Esophagus muscularis mucosa (tissue), 4 donors: ENCODE measurements around the gene PCDHGB5. TPM values are rescaled to one million over a fixed set of nuclear protein-coding genes. Genes with fewer than 3 reads are reported as not detected.
"Not testable (repeated sequence)": the region's sequence is repeated elsewhere in the genome, so short reads cannot be mapped to it uniquely, and the experiment has no call there.

ENCODE experiments used
- DNase-seq: peaks from one replicate; pipeline ENCODE4 v3.0.0-alpha.2; 2017; ENCODE audit errors: extremely low spot score
- H3K27ac ChIP-seq, 4 donors: fragments of 200-600 bp; sonication (generic); replicated peaks in 1 of 4; 1 replicate in 3 of 4; 2 replicates in 1 of 4; pipeline ENCODE4 v1.5.1; 2016 to 2019; ENCODE audit warnings: mild to moderate bottlenecking in 1 of 4
- H3K27me3 ChIP-seq, 4 donors: fragments of 200-600 bp; sonication (generic); one replicate each; pipeline versions ENCODE4 v1.5.1 to v1.6.0; 2016 to 2019
- H3K36me3 ChIP-seq, 4 donors: fragments of 200-600 bp; sonication (generic); one replicate each; pipeline ENCODE4 v1.5.1; 2016 to 2019
- H3K4me1 ChIP-seq, 4 donors: fragments of 200-600 bp; sonication (generic); one replicate each; pipeline ENCODE4 v1.5.1; 2016 to 2019
- H3K4me3 ChIP-seq, 4 donors: fragments of 200-600 bp; sonication (generic); 1 replicate in 2 of 4; 2 replicates in 2 of 4; pipeline ENCODE4 v1.5.1; 2016 to 2019; ENCODE audit warnings: mild to moderate bottlenecking in 4 of 4, moderate library complexity in 1 of 4
- H3K9me3 ChIP-seq, 4 donors: fragments of 200-600 bp; sonication (generic); 1 replicate in 3 of 4; 2 replicates in 1 of 4; pipeline ENCODE4 v1.5.1; 2016 to 2019
- EP300 ChIP-seq: sonication (generic); formaldehyde crosslinking; IDR thresholded peaks from one replicate; pipeline ENCODE4 v1.6.1; 2017; ENCODE audit warnings: antibody characterized with exemption
- POLR2A ChIP-seq: fragments of 450-650 bp; IDR thresholded peaks from one replicate; pipeline ENCODE4 v1.6.1; 2017; ENCODE audit warnings: antibody characterized with exemption, moderate library complexity, mild to moderate bottlenecking, low read depth
- POLR2AphosphoS5 ChIP-seq, 2 donors: sonication (generic); formaldehyde crosslinking; IDR thresholded peaks; one replicate each; pipeline ENCODE4 v1.6.1; 2017; ENCODE audit warnings: antibody characterized with exemption in 2 of 2
- WGBS: methylation state at CpG from one replicate; pipeline ENCODE4 v1.1.5; 2018; 5-methylcytosine and 5-hydroxymethylcytosine counted together
- intact Hi-C: fragments of 100-400 bp; cut with DNase I; formaldehyde crosslinking; loops from one replicate; pipeline ENCODE4 v1.15.1; 2023
- total RNA-seq, 4 donors: library from RNA; depleted of rRNA; stranded (reverse); fragments of >200 nt; gene quantifications; one replicate each; pipeline versions ENCODE4 v1.1.0 to v1.2.1, GENCODE V29; 2016
- TF ChIP-seq, protein P1 (sequence below), 3 experiments: fragments of 200-600 bp in 2 of 3; fragments of 450-650 bp in 1 of 3; sonication (generic) in 2 of 3; IDR thresholded peaks; one replicate each; pipeline ENCODE4 v1.5.1; 2017 to 2019; ENCODE audit warnings: antibody characterized with exemption in 3 of 3, mild to moderate bottlenecking in 2 of 3, moderate library complexity in 1 of 3

Gene PCDHGB5
- total RNA-seq, 4 donors from 2014 or later: 4.8 to 10.0 (median 7.8) TPM

DNA sequence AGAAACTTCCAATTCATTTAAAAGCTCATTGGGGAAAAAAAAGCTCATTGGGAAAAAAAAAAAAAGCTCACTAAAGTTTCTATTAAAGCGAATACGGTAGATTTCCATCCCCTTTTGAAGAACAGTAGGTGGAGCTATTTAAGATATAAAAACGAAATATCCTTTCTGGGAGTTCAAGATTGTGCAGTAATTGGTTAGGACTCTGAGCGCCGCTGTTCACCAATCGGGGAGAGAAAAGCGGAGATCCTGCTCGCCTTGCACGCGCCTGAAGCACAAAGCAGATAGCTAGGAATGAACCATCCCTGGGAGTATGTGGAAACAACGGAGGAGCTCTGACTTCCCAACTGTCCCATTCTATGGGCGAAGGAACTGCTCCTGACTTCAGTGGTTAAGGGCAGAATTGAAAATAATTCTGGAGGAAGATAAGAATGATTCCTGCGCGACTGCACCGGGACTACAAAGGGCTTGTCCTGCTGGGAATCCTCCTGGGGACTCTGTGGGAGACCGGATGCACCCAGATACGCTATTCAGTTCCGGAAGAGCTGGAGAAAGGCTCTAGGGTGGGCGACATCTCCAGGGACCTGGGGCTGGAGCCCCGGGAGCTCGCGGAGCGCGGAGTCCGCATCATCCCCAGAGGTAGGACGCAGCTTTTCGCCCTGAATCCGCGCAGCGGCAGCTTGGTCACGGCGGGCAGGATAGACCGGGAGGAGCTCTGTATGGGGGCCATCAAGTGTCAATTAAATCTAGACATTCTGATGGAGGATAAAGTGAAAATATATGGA is 32.8 kb downstream of the PCDHGB5 start, which contains the start of gene PCDHGA12:
Gene PCDHGA12 (plus strand): TSS at position 176 of the 782 bp plus-strand sequence. CDS start 253 bp downstream, at position 429.
- intact Hi-C loops: no loop called here
- Histone ChIP-seq H3K4me1 (no peaks in the 10 kb centered on the region), H3K9me3 (peaks cover 32 to 100% (median 97%) of the 10 kb centered on the region in 4 donors), H3K4me3 (peak within 1 kb of the TSS; percentile 38 to 47 (median 41)), H3K36me3 (peaks cover 0 to 15% (median 6%) of the 10 kb centered on the region in 4 donors), H3K27ac (peak within 1 kb of the TSS in 2 of 4 donors; percentile 20 to 31), H3K27me3 (no peaks in the 10 kb centered on the region)
- TF ChIP-seq POLR2AphosphoS5 (IDR thresholded peaks at IDR 0.05): no peak
- no peak for TF ChIP-seq POLR2A
- TF ChIP-seq EP300: no peak
- TF ChIP-seq, protein P1, sequence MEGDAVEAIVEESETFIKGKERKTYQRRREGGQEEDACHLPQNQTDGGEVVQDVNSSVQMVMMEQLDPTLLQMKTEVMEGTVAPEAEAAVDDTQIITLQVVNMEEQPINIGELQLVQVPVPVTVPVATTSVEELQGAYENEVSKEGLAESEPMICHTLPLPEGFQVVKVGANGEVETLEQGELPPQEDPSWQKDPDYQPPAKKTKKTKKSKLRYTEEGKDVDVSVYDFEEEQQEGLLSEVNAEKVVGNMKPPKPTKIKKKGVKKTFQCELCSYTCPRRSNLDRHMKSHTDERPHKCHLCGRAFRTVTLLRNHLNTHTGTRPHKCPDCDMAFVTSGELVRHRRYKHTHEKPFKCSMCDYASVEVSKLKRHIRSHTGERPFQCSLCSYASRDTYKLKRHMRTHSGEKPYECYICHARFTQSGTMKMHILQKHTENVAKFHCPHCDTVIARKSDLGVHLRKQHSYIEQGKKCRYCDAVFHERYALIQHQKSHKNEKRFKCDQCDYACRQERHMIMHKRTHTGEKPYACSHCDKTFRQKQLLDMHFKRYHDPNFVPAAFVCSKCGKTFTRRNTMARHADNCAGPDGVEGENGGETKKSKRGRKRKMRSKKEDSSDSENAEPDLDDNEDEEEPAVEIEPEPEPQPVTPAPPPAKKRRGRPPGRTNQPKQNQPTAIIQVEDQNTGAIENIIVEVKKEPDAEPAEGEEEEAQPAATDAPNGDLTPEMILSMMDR (IDR thresholded peaks at IDR 0.05): peak in 2 of 3 experiments; percentile 41 to 42
- no peak for DNase-seq
- 21% methylated on average over 29 of the region's 33 CpGs for WGBS

DNA sequence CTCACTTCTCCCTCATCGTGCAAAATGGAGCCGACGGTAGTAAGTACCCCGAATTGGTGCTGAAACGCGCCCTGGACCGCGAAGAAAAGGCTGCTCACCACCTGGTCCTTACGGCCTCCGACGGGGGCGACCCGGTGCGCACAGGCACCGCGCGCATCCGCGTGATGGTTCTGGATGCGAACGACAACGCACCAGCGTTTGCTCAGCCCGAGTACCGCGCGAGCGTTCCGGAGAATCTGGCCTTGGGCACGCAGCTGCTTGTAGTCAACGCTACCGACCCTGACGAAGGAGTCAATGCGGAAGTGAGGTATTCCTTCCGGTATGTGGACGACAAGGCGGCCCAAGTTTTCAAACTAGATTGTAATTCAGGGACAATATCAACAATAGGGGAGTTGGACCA is 33.5 kb downstream of the PCDHGB5 start:
- WGBS: 23% methylated on average over 36 of the region's 37 CpGs
- Histone ChIP-seq H3K27me3 (no peaks in the 10 kb centered on the region), H3K27ac (no peak overlapping the region), H3K4me1 (no peaks in the 10 kb centered on the region), H3K4me3 (peak overlapping the region; percentile 38 to 47 (median 41)), H3K9me3 (peaks cover 24 to 100% (median 97%) of the 10 kb centered on the region in 4 donors), H3K36me3 (peaks cover 0 to 15% (median 3%) of the 10 kb centered on the region in 4 donors)
- no peak for TF ChIP-seq POLR2AphosphoS5 (IDR thresholded peaks at IDR 0.05)
- TF ChIP-seq POLR2A: no peak
- TF ChIP-seq EP300: no peak
- TF ChIP-seq, protein P1 (IDR thresholded peaks at IDR 0.05): no peak
- intact Hi-C loops: no loop called here
- no peak for DNase-seq

DNA sequence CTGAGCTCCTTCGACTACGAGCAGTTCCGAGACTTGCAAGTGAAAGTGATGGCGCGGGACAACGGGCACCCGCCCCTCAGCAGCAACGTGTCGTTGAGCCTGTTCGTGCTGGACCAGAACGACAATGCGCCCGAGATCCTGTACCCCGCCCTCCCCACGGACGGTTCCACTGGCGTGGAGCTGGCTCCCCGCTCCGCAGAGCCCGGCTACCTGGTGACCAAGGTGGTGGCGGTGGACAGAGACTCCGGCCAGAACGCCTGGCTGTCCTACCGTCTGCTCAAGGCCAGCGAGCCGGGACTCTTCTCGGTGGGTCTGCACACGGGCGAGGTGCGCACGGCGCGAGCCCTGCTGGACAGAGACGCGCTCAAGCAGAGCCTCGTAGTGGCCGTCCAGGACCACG is 34.6 kb downstream of the PCDHGB5 start:
- H3K36me3 ChIP-seq, H3K4me1 ChIP-seq, H3K27me3 ChIP-seq, H3K4me3 ChIP-seq, H3K27ac ChIP-seq, intact Hi-C loops, DNase-seq: not testable (repeated sequence)
- H3K9me3 ChIP-seq: peaks cover 24 to 100% (median 97%) of the 10 kb centered on the region in 4 donors
- no CpG with 5 or more reads among the region's 38 CpGs for WGBS

DNA sequence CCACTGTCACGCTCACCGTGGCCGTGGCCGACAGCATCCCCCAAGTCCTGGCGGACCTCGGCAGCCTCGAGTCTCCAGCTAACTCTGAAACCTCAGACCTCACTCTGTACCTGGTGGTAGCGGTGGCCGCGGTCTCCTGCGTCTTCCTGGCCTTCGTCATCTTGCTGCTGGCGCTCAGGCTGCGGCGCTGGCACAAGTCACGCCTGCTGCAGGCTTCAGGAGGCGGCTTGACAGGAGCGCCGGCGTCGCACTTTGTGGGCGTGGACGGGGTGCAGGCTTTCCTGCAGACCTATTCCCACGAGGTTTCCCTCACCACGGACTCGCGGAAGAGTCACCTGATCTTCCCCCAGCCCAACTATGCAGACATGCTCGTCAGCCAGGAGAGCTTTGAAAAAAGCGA is 35.0 kb downstream of the PCDHGB5 start:
- H3K36me3 ChIP-seq, intact Hi-C loops, H3K27me3 ChIP-seq, DNase-seq, H3K4me3 ChIP-seq, H3K27ac ChIP-seq, H3K4me1 ChIP-seq: not testable (repeated sequence)
- WGBS: 25% methylated on average over 8 of the region's 29 CpGs
- peaks cover 20 to 100% (median 96%) of the 10 kb centered on the region in 4 donors for H3K9me3 ChIP-seq

DNA sequence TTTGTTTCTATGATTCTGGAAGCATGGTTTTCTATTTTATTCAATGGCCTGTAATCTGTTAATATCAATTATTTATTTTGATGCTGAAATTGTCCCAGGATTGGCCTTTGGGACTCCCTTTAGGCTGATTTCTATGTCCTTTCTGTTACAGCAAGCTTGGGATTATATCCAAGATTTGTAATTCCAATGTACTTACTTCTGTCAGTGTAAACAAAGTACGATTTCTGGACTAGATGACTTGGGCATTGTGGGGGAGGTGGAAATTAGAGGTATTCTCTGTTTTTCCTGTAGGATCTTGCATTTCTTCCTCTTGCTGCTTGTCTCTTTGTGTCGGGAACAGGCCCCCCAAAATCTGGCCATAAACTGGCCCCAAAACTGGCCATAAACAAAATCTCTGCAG is 36.3 kb downstream of the PCDHGB5 start:
- no peaks in the 10 kb centered on the region for H3K27me3 ChIP-seq
- 52% methylated on average over 2 of the region's 2 CpGs for WGBS
- H3K27ac ChIP-seq: no peak overlapping the region
- intact Hi-C loops: no loop called here
- H3K9me3 ChIP-seq: peaks cover 13 to 97% (median 94%) of the 10 kb centered on the region in 4 donors
- no peaks in the 10 kb centered on the region for H3K4me1 ChIP-seq
- peaks cover 0 to 4% (median 0%) of the 10 kb centered on the region in 4 donors for H3K36me3 ChIP-seq
- no peak overlapping the region for H3K4me3 ChIP-seq
- no peak for DNase-seq
- TF ChIP-seq EP300: no peak
- no peak for TF ChIP-seq POLR2AphosphoS5 (IDR thresholded peaks at IDR 0.05)
- TF ChIP-seq, protein P1 (IDR thresholded peaks at IDR 0.05): no peak
- TF ChIP-seq POLR2A: no peak
